Sciatic nerve (tissue), 2 donors: ENCODE results near the gene MICU2. TPM values are rescaled to one million over a fixed set of nuclear protein-coding genes. Genes with fewer than 3 reads are reported as not detected.

Experiments
- ATAC-seq: fragments of 200-7000 bp; cut with Tn5 transposase; one replicate; pipeline ENCODE4 v1.9.1; 2020; ENCODE audit warnings: mild to moderate bottlenecking, moderate library complexity
- DNase-seq: peaks from one replicate; pipeline ENCODE4 v3.0.0-alpha.2; 2020; ENCODE audit warnings: low spot score
- intact Hi-C: fragments of 100-400 bp; cut with DNase I; formaldehyde crosslinking; loops from one replicate; pipeline ENCODE4 v1.14.2; 2022
- total RNA-seq: library from RNA; stranded (reverse); fragmentation: NEBNext Ultra II Directional; extraction: Animal tissue kit (Norgen Biotek cat#: 25700); gene quantifications from one replicate; pipeline ENCODE4 v1.2.1, GENCODE V29; 2021
- donor health status: DM: no; HTN: no; CAD: no.
- donor health status: DM: no; HTN: no; CAD: no.

MICU2 gene, protein sequence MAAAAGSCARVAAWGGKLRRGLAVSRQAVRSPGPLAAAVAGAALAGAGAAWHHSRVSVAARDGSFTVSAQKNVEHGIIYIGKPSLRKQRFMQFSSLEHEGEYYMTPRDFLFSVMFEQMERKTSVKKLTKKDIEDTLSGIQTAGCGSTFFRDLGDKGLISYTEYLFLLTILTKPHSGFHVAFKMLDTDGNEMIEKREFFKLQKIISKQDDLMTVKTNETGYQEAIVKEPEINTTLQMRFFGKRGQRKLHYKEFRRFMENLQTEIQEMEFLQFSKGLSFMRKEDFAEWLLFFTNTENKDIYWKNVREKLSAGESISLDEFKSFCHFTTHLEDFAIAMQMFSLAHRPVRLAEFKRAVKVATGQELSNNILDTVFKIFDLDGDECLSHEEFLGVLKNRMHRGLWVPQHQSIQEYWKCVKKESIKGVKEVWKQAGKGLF
- total RNA-seq = 32.9 TPM

DNA sequence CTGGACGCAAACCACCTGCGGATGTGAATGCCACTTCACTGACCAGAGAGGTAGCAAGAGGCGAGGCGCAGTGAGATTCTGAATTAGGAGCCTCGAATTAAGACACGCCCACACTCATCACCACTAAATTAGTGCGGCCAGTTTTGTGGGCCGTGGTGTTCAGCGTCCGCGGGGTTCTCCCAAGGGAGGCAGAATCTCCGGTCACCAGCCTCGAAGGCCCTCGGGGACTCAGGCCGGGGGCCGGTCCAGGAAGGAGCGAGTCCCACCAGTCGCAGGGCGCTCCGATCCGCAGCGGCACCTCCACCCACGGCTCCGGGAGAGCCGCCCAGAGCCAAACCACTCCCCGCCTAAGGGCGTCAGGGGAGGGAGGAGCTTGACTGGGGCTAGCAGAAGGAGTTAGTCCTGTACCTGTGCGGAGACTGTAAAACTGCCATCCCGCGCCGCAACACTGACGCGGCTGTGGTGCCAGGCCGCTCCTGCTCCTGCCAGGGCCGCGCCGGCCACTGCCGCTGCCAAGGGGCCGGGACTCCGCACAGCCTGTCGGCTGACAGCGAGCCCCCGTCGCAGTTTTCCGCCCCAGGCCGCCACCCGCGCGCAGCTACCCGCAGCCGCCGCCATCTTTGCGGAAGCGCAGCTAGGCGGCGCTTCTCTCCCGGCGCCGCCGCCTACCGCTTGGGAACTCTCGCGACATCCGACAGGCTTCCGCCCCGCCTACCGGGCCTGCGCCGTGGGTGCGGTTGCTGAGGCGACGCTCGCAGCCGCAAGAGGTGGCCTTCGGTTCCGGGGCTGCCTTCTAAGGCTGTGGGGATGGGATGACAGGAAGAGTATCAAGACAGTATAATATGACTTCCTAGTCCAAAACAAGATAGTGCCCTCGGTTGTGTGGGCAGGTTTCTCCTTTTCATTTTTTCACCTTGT lies at the start of gene MICU2:
Gene MICU2, minus strand, starts transcription at position 640 of the 918 bp plus-strand sequence. Its CDS starts 22 bp downstream, at position 618.
- peak; percentile 96 for DNase-seq
- intact Hi-C loops = no loop called here
- peak; percentile 98 for ATAC-seq

DNA sequence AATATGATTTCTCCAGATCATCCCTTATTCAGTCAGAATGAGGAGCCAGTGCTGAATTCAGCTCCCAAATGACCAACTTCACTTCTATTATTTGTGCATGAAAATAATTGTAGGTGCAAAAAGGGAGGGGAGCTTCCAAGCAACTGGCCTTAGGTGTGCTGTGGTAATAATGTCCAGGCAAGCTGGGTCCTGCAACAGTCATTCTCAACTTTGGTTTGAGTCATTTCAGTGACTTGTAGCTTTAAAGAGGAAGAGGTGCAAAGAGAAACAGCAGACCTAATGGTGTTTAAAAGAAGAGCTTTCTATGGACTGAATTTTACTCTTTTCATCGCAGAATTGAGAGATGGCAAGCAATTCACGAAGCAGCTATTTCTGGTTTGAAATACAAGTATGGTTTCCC lies 37.7 kb upstream of the MICU2 start:
- DNase-seq = no peak
- intact Hi-C loops = no loop called here
- no peak for ATAC-seq

DNA sequence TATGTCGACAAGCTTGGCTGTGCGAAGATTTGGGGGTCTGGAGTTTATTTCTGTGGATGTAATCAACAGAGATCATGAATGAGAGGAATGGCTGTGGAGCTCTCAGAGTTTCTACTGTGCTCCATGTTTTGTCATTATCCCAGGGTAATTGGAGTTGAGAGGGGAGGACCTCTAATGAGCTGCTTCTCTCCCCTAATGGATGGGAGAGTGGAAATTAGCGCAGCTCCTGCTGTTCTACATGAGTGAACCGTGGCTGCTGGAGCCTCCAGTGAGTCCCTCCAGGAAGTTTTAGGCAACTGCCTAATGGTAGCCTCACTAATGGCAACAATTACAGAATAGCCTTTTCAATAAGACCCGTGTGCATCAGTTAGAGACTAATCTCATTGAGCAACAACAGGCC lies 35.6 kb upstream of the MICU2 start:
- ATAC-seq (no peak), DNase-seq (no peak)
- intact Hi-C loops = loop anchor here (5.0 kb wide), 1 partner anchor 1118 kb away; no protein-coding TSS in a partner anchor

DNA sequence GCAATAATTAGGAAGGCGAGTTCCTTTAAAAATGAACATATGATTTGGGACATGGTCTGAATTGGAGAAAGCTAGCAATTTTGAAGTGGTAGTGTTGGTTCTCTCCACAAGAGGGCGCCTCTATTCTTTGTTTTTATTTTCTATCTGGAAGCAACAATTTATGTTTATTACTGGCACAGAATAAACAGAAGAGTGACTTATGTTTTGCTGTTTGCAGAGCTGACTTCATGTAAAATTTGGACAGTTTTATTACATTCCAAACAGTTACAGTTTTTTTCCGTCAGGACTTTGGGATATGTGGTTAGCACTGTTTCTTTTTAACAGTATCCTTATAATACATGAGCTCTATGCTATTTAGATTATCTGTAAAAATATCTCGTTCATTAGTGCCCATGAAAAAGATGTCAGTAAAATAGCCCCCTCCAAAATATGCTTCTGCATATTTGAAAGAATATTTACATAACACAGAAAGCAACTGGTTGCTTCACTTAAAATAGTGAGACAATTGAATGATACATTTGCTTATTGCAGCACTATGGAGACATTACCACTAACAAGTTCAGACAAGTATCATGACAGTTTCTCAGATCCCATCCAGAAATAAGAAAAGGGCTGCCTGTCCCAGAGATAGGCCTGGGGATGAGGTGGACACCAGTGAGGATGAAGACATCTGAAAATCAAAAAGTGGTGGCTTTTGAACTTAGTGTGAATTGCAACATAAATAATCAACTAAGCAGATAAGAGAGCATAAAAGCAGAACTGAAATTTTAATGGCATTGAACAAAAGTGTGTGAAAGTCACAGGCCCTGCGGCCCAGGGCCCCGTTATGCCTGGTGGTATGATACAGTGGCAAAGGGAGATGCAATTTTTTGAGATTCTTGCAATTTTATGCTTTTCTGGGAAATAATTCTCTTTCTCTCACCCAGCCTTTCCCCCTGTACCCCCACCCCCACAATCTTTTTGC lies 34.6 kb upstream of the MICU2 start:
- DNase-seq = no peak
- no peak for ATAC-seq
- intact Hi-C loops = loop anchor here (5.0 kb wide), 1 partner anchor 1119 kb away; no protein-coding TSS in a partner anchor

DNA sequence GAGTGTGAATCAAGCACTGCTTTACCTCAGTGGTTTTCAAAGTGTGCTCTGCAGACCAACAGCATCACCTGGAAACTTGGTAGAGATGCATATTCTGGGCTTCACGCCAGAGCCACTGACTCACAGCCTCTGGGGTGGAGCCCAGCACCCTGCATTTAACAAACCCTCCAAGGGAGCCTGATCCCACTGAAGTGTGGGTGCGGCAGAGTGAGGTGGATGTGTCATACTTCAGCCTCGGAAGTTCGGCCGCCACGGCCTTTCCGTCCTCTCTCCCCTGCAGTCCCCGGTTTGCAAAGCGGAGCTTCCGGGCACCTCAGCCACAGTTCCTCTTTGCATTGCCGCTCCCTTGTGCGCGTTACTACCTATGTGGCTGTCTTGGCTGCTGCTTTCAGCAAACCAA lies 33.3 kb upstream of the MICU2 start:
- ATAC-seq = no peak
- intact Hi-C loops = loop anchor here (5.0 kb wide), 1 partner anchor 1120 kb away; no protein-coding TSS in a partner anchor
- no peak for DNase-seq

DNA sequence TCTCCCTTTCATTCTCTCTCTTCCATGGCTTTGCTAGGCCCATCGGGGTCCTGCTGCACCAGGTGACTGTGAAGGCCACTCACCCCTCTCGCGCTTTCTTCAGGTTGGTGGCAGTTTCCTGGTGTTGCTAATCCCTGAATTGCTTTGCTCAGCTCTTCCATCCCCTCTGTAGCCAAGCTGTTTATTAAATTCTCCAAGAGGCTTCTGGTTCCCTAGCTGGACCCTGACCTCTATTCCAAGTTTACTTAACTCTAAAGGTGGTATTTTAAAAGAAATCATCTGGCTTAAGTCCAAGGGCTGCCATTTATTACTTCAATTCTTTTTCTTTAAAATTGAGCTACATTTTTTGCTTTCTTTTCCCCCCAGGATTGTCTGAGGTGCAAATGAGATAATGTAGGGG lies 32.7 kb upstream of the MICU2 start:
- ATAC-seq (no peak), DNase-seq (no peak)
- intact Hi-C loops = loop anchor here (5.0 kb wide), 1 partner anchor 1121 kb away; no protein-coding TSS in a partner anchor

DNA sequence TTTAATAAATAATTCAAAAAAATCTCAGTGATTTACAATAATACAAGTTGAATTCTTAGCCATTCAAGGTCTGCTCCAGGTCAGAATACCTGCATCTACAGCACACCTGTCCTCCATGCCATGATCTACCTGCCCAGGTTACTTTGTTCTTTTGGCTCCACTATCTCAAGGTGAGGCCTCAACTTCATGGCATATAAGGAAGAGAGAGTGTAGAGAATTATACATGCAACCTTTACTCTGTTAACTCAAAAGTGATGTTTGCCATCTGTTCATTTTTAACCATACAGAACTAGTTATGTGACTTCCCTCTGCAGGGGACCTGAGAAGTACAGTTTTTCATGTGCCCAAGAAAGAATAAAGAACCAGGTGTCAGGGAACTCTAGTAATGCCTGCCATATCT lies 28.2 kb upstream of the MICU2 start:
- DNase-seq = no peak
- no peak for ATAC-seq
- intact Hi-C loops = no loop called here

DNA sequence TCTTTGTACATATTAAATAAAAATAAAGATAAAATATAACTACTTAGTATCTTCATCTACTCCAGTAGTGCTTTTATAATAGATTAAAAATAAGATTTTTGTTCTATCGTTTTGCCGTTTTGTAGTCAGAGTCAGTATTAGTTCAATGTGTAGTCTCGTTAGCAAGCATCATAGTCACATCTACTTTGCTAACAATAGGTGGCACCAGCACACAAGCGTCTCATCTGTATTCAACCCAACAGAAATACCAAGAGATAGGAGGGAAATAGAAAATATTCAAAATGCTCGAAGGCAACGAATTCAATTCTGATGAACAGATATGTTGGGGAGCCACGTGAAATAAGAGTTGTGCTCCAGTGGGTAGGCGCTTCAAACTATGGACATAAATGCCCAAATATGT lies 21.4 kb upstream of the MICU2 start:
- DNase-seq (no peak), ATAC-seq (no peak)
- intact Hi-C loops = no loop called here

DNA sequence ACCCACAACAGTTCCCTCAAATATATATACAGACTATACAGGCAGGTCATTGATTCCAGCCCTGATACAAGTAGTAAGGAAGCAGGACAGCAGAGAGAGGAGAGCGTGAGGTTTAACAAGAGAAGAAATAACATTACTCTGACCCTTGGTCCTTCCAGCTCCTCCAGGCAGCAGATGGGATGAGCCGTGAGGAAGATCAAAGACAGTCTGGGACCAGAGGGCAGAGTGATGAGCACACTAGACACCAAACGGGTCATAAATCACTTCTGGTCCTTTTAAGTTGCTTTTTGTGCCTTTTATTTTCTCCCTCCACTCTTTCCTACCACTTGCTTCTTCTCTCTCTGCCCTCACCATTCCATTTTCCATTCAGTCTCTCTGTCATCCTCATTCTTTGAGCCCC lies 16.9 kb upstream of the MICU2 start:
- ATAC-seq (no peak), DNase-seq (no peak)
- intact Hi-C loops = no loop called here

DNA sequence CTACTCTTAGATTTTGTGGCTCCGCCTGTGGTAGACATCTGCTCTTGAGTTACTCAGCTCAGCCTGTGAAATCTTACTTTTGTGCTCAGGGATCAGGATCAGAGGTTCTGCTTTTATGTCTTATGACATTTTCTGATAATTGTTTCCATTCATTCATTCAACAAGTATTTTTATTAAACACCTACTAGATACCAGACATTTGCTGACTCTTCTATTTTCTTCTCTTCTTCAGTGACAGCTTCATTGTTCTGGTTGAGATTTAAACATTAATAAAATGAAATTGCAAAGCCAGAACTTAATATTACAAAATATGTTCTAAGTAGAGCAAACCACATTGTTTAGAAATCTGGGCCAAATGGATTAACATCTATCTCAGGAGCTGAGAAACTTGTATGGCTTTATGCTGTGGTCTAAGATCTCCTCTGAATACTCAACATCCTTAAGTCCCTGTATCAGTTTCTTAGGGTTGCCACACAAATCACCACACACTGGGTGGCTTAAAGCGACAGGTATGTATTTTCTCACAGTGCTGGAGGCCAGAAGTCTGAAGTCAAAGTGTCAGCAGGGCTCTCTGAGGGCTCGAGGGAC lies 15.8 kb upstream of the MICU2 start:
- ATAC-seq (no peak), DNase-seq (no peak)
- intact Hi-C loops = no loop called here

DNA sequence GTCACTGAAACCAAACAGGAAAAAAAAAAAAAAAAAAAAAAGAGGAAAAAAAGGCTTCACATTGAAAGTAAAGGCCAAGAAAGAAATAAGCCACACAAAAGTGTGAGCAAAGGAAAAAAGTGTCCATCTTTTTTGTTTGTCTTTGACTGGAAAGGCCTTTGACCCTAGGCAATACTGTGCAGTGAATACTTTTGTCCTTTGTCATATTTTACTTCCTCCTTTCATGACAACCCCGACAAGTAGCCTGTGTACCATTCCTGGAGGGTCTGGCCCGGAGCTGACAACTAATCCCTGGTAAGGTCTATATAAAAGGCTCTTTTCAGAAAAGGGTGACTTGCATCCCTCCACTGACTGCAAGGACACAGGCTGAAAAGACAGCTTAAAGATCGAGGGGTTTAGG lies 12.9 kb upstream of the MICU2 start:
- intact Hi-C loops = no loop called here
- DNase-seq (no peak), ATAC-seq (no peak)

DNA sequence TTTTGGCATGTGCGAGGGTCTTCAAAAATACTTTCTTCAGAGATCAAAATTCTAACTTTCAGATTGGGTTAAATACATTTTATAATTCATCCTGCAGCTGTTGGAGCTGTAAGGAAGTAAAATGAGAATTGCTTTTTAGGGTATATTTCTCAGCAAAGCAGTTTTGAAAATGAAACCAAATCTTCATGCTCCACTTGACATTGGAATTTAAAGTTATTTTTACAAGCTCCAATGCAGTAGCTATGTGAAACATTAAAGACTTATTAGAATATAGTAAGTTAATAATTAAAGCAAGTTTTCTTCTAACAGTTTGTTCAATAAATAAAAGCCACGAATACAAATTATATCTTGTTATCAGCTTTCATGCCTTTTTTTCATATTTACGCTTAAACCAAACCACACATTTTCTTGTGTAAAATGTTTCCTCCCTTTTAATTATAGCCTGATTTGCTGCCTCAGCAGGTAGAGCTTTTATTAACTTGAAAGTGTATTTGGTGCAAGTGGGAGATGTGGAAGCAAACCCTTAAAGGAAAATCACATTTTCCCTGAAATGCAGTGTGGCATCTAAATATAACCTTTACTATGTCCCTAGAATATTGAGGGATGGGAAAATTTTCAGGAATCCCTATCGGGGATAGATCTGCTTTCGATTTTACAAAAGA lies 12.4 kb upstream of the MICU2 start:
- no peak for DNase-seq
- intact Hi-C loops = no loop called here
- no peak for ATAC-seq

DNA sequence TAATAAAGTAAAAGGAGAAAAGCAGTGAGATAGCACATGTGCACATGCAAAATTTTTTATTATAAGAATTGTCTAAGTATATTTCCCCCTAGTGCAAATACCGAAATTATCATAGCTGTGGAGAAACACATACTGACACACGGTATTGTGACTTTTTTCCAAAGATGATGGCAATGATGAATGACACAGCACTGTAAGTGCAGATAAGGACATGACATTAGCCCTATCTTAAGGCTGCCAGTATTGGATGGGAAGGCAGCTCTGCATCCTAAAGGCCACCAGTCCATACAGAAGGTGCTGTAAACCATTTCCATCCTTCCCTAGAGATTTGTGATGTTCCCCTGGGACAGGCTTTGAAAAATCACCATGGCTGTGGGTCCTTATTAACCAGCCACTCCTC lies 11.5 kb upstream of the MICU2 start:
- ATAC-seq (no peak), DNase-seq (no peak)
- intact Hi-C loops = no loop called here

DNA sequence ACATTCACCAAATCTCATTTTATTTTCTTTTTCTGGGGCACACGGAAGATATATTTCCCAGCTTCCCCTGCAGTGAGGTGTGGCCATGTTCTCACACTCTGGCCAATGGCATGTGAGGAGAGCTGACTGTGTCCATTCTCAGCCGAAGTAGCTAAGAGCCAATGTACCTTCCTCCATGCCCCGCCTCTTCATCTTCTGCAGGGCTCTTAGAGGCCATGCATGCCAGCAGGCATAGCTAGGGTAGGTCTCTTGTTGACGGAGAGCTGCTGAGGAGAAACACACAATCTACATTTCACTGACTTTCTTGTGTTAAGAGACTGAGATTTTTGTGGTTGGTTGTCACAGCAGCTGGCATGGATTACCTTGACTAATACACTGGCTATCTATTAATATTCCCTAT lies 9.8 kb upstream of the MICU2 start:
- DNase-seq (no peak), ATAC-seq (no peak)
- intact Hi-C loops = no loop called here

DNA sequence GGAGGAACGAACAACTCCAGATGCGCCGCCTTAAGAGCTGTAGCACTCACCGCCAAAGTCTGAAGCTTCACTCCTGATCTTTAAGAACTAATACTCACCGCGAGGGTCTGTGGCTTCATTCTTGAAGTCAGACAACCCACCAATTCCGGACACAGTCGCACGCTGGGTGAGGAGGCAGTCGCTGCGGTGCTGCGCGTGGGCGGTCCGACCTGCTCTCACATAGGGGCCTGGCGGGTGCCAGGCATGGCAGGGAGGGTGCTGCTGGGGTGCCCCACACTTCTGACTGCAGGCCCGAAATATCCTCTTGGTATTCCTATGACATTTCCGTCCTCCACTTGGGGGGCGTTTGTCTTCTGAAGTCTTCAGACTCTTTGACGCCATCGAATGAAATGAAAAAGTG lies 7.4 kb upstream of the MICU2 start:
- intact Hi-C loops = no loop called here
- ATAC-seq (no peak), DNase-seq (no peak)

DNA sequence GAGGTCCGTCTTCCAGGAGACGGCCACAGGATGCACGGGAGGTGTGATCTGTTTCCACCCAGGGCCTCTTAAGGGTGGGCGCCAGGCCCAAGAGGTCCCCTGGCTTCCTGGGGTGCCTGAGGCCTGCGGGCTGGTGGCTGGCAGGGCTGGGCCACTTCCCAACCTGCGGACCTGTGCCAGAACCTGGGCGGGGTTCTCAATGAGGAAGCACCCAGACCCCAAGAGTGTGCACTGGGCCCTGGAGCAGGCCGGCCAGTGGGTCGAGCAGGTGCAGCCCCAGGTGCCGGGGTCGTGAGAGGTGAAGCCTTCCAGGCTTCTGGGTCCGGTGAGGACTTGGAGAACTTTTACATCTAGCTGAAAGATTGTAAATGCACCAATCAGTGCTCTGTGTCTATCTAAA lies 6.7 kb upstream of the MICU2 start:
- ATAC-seq (no peak), DNase-seq (no peak)
- intact Hi-C loops = no loop called here

DNA sequence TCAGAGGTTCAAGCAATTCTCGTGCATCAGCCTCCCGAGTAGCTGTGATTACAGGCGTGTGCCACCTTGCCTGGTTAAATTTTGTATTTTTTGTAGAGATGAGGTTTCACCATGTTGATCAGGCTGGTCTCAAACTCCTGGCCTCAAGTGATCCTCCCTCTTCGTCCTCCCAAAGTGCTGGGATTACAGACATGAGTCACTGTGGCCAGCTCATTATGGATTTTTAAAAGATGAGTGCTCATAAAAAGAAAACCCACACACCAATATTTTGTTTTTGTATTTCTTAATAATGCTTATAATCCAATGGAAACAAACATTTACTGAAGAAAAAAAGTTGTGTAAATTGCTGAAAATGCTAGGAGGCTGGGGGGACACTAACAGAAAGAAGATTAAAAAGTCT lies 5.0 kb upstream of the MICU2 start:
- ATAC-seq (no peak), DNase-seq (no peak)
- intact Hi-C loops = no loop called here

DNA sequence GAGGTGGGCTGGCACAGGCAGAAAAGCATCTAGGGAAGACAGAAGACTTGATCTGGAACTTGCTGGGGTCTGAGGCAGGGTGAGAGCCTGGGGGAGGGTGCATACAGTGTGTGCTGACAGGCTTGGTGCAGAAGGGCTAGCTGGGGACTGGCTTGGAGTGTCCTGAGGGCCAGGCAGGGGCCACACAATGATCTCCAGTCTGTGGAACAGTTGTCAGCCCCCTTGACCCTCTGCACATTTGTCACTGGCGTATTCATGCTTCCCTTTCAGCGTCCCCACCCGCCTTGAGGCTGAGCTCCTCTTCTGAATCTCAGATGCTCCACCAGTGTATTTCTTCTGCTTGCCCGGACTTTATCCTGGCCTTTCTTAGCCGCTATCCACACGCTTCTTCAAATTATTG lies 2.8 kb upstream of the MICU2 start:
- DNase-seq = no peak
- intact Hi-C loops = no loop called here

More for the DNA sequence above, 2.8 kb upstream of the MICU2 start:
- no peak for ATAC-seq
